NCI-H748 (cell line): ENCODE measurements around the gene MLC1.

ENCODE experiments used
- DNase-seq: peaks from one replicate; lab custom pipeline; 2025; ENCODE audit not compliant: unreplicated experiment; lab: John Stamatoyannopoulos, UW

Gene MLC1

DNA sequence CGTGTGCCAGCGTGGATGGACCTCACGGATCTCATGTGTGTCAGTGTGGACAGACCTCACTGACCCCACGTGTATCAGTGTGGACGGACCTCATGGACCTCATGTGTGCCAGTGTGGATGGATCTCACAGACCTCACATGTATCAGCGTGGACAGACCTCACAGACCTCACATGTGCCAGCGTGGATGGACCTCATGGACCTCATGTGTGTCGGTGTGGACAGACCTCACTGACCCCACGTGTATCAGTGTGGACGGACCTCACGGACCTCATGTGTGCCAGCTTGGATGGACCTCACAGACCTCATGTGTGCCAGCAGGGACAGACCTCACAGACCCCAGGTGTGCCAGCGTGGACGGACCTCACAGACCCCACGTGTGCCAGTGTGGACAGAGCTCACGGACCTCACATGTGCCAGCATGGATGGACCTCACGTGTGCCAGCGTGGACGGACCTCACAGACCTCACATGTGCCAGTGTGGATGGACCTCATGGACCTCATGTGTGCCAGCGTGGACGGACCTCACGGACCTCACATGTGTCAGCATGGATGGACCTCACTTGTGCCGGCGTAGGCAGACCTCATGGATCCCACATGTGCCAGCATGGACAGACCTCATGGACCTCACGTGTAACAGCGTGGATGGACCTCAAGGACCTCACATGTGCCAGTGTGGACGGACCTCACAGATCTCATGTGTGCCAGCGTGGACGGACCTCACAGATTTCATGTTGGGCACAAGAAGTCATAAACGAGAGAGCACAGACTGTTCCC is 45.4 kb downstream of the MLC1 start:
- no peak for DNase-seq

DNA sequence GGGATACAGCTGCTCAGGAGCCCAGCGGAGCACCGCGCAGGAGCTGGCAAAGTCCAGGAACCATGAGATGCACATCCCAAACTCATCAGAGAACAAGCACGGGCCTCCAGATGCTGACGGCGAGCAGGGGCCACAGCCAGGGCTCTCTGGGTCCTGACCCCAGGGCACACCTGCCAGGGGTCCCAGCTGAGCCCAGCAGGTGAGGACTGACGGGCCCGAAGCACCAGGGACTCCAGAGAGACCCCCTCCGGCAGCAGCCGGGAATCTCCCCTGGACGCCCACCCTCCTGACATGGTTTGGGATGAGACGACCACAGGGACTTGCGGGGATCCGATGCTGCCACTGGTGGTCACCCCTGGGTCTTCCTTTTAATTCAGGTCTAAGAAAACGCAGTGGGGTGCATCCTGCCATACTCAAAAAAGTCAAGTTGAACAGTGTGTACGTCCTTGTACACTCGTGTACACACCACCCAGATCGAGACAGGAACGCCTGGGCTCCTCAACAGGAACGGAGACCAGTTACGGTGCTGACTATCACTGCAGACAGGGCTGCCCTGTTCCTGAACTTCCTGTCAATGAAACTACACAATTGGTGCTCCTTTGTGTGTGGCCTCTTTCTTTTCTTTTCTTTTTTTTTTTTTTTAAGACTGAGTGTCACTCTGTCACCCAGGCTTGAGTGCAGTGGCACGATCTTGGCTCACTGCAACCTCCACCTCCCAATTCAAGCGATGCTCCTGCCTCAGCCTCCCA is 49.1 kb downstream of the MLC1 start:
- DNase-seq = no peak

DNA sequence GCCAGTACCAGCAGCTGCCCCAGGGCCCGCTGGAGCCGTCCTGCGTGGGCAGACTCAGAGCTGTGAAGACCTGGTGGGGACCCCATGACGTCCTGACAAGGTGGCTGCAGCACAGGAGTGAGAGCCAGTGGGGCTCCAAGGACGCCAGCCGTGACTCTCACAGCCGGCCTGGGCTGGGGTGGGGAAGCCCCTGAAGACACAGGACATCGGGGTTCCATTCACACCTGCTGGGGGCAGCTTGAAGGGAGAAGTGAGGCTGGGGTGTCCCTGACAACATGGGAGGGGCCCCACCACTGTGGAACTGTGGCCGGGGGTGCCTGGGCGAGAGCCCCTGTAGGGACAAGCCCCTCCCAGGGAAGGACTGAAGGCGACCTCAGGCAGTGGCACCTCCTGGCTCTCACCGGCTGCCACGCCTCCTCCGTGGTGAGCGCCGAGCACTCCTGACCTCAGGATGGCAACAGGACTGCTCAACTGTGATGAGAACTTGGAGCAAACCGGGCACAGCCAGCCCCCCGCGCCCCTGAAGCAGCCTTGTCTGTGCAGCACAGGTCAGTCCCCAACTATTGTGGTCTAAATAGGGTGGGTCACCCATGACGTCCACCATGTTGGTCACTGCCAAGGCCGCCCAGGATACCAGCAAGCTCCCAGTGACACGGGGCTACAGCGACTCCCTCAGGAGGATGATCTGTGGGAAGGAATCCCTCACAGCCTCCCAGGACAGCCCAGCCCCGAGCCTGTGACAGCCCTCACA is 49.9 kb downstream of the MLC1 start:
- no peak for DNase-seq

DNA sequence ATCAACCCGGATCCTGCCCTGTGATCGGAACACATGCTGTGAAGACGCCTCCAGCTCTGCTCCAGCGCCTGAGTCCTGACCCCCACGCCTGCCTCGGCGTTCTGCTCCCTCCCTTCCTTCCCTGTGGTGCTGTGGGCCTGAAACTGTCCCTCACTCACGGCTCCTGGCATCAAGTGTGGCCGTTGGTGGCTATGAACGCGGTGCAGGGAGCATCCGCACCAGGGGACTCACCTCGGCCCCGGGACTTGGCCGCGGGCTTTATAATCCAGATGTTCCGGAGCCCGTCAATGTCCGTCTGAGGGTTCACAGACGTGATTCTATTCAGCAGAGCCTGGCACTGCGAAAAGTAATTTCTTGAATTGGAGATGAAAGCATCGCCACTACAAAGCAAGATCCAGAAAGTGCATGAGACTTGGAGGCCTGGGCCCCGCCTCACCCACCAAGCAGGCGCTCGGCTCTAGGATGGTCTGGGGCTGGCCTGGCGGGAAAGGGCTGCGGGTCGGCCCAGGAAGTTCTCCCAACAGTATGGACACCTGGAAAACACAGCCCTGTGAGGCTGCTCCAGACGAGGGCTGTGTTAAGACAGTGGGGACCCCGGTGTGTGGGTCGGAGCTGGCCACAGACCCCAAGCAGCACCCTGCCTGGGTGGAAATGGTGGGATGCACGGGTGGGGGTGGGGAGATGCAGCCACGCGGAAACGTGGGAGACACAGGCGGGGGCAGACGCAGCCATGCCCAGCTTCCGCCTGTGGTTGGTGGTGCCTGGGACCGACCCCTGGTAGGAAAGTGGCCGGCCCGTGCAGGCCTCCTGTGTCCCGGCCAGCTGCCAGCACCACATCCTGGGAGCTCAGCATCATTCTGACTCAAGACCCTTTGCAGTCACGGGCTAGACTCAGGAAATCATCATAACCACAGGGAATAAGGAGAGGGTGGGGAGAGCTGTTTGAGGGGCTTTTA is 50.8 kb downstream of the MLC1 start:
- DNase-seq = no peak

DNA sequence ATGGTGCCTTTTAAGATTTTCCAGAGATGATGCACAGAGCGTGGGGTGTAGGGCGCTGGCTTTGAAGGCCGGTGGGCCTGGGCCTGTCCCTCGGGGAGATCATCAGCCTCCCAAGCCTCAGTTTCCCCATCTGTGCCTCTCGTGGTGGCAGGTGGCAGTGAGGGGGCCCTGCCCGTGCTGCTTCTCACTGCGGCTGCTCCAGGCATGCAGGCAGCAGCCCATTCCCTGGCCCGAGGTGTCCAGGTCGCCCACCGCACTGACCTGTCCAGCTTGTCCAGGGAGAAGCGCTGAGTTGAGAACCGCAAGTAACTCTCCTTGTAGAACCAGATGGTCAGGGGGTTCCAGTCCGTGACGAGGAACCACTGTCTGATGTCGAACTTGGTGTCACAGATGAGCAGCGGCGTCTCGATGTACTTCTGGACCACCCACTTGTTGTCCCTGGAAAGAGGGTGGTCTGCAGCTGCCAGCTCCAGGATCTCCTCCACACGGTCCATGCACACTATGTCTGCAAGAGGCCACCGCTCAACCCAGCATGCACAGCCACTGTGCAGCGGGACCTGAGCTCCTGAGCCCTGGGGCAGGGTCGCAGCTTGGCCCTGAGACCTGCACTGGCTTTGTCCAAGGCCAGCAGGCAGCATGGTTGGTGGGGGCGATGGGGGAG is 52.2 kb downstream of the MLC1 start:
- DNase-seq = no peak

DNA sequence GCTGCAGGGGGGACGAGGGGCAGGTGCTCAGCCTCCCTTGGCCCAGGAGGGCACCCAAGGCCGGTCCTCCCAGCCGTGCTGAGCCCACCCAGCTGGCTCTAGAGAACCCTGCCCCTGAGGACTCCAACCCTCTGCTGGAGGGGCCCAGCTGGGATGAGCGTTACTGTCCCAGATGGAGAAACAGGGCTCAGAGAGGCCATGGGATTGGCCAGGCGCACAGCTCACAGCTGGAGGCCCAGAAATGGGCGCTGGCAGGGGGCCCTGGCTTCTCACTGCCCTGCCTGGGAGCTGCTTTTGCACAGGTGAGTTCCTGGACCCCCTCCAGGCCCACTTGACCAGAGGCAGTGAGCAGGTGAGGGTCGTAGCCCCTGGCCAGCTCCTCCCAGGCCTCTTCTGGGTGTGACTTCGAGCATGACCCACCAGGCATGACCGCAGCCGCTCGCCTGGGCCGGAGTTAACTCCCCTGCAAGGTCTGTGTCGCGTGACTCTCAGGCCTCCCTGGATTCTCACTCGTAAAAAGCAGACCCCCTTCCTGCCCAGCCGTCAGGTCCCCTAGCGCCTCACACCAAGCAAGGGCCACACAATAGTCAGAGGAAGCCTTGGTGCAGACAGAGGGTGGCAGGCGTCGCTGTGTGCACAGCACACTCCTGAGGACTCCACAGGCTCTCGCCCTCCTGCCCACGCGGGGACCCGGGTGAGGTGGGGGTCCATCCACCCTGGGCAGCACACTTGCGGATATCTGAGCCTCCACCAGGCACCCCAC is 52.9 kb downstream of the MLC1 start:
- DNase-seq = no peak

DNA sequence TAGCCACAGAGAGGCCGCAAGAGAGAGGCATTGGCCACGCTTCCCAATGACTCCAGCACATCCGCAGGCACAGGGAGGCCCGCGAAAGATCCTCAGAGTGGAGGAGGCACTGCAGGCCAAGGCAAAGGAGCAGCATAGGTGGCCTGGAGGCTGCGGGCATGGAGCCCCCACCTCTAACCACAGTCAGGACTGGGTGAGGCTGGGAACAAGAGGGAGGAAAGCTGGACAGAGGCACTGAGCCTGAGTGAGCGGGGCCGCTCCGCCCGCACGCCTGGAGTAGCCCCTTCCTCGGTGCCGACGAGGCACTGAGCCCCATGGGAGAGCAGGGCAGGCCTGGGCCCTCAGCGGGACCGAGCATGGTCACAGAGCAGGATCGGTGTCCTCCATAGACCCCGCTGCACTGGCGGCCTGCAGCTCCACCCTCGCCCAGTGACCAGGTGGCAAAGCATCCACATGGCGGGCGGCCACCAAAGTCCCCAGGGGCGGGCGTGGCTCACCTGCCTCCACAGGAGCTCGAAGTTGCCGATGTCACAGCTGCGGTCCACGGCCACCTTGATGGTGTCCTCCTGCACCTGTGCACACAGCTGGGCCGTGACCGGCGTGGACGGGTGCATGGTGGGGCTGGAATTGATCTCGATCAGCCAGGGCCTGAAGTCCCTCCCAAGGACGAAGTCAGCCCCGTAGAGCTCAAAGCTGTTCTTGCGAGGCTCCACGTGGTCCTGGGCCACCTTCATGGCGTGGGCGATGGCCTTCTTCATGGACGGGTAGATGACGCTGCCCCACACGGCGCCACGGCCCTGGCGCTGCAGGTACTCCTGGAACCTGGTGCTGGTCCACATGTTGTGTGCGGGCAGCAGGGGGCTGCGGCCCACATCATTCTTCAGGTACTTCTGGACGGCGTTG is 53.8 kb downstream of the MLC1 start:
- DNase-seq = no peak

DNA sequence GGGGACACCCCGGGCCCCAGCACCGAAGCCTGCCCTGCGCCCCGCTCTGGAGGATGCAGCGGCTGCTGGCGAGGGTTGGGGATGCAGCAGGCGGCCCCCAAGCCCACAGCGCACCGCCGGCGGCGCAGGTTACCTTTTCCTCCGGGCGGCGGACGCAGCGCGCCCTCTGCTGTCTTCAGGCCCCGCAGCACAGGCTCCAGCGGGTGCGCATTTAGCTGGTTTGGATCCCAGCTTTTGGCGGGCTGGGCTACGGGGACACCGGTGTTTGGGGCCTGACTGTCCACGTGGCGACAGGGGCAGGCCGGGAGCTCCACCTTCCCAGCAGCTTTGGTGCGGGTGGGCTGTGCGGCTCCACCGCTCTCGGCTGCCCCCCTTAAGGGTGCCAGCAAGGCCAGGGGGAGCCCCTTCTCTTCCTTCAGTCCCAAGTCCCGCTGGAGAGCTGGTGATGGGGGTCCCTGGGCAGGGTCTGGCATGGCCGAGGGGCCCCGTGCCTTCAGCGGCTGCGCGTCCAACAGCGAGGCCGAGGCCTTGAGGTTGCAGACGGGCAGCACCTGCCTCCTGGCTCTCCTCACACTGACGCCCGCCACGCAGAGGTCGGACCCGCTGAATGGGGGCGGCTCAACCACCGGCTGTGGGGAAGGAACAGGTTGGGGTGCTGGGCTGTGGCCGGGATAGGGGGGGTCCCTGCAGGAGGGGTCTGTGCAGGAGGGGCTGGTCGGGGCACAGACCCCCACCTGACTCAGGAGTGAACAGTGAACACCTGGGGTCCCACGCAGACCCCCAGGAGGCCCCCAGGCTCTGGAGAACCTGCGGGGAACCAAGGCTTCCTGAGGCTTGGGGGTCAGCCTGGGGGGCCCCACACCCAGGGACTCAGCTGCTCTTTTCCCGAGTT is 54.7 kb downstream of the MLC1 start:
- DNase-seq = peak; percentile 93

DNA sequence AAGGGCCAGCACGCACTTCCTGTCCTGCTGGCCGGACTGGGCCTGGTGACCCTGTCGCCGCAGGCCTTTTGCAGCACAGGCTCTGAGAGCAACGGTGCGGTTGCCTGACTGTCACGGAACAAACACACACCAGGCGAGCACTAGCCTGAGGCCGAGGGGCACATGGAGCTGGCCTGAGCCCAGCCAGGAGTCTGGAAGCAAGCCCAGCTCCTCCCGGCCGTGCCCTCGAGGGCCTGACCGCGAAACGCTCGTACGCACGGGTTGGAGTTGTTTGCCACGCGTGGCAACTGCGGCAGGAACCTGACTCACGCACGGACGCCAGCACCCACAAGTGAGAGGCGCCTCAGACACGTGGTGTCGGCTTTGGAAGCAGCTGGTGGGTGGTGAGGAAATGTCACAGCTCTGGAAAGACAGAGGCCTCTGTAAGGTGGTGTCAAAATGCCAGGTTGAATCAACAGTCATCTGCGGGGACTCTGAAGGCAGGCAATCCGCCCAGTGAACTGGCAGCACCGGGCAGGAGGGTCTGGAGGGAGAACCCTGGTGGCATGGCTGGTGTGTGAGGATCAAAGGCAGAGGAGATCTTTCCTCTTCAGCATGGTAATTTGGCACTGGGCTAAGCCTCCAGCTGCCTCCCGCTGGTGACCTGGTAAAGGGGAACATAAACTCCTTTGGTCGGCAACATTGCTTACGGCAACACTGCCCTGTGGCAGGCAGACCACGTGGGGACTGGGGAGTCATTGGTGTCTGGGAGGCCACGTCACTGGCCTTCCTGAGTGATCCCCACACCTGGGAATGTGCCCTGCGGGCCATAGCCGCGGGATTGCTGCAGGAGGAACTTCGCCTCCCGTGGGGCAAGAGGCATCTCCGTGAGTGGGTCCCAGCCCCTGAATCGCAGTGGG is 57.3 kb downstream of the MLC1 start:
- DNase-seq = no peak

DNA sequence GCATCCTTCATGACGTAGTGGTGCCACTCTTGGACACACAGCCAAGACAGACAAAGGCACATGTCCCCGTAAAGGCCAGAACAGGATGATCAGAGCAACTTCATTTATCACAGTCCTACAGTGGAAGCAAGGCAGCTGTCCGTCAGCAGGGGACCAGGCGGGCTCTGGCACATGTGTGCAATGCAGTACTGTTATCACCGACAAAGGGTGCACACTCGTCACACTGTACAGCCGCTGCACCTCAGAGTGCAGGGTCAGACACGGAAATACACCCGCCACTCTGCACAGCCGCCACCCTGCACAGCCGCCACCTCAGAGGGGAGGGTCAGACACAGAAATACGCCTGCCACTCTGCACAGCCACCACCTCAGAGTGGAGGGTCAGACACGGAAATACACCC is 59.2 kb downstream of the MLC1 start:
- no peak for DNase-seq

DNA sequence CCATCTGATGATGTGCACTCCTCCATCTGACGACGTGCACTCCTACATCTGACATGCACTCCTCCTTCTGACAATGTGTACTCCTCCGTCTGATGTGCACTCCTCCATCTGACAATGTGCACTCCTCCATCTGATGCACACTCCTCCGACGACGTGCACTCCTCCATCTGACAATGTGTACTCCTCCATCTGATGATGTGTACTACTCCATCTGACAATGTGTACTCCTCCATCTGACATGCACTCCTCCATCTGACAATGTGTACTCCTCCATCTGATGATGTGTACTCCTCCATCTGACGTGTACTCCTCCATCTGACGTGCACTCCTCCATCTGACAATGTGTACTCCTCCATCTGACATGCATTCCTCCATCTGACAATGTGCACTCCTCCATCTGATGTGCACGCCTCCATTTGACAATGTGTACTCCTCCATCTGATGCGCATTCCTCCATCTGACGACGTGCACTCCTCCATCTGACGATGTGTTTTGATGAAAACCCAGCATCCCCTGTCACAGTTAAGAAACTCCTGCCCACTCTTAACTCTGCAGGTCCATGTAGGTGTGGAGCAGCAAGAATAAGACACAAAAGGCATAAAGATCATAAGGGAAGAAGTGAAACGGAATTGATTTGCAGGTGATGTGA is 62.9 kb downstream of the MLC1 start:
- no peak for DNase-seq

DNA sequence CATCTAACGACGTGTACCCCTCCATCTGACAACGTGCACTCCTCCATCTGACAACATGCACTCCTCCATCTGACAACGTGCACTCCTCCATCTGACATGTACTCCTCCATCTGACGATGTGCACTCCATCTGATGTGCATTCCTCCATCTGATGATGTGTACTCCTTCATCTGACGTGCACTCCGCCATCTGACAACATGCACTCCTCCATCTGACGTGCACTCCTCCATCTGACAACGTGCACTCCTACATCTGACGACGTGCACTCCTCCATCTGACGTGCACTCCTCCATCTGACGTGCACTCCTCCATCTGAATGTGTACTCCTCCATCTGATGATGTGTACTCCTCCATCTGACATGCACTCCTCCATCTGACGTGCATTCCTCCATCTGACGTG is 64.6 kb downstream of the MLC1 start:
- no peak for DNase-seq

DNA sequence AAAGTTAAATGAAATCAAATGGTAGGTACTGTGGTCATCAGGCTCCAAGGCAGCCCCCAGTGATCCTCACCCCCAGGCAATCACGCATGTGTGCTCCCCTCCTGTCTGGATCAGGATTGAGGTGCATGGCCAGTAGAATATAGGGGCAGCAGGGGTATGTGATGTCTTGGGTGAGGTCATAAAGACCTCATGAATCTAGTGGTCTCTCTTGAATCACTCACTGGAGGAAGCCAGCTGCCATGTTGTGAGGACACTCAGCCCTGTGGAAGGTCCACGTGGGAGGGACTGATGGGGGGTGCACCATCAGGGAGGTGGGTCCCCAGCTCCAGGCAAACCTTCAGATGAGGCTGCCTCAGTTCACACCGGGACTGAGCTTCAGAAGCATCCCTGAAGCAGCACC is 65.9 kb downstream of the MLC1 start:
- no peak for DNase-seq

DNA sequence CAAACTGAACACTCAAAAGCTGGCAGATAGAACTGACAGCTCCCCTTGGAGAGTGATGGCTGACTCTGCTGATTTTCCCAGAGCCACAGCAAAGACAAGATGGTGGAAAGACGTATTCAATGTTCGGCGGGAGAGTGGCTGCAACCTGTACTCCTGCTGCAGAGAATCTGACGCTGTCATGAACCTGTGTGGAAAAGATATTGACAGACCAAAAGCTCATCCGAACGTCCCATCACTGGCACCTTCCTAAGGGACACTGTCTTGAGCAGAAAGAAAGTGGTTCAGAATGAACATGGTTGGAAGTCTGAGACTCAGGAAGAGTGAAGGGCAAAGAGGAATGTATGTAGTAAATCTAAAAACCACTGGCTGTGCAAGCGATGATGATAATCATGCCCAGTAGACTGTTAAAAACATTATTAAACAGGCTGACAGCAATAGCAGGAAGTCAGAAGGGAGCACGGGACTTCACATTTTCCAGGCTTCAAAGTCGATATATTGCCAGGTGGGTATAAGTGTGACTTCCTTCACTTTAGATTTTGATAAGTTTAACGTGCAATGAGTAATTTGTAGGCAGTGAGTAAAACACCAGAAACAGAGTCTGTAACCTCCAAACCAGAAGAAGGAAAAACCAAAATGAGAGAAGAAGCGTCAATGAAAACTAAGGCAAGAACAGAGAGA is 66.5 kb downstream of the MLC1 start:
- no peak for DNase-seq

DNA sequence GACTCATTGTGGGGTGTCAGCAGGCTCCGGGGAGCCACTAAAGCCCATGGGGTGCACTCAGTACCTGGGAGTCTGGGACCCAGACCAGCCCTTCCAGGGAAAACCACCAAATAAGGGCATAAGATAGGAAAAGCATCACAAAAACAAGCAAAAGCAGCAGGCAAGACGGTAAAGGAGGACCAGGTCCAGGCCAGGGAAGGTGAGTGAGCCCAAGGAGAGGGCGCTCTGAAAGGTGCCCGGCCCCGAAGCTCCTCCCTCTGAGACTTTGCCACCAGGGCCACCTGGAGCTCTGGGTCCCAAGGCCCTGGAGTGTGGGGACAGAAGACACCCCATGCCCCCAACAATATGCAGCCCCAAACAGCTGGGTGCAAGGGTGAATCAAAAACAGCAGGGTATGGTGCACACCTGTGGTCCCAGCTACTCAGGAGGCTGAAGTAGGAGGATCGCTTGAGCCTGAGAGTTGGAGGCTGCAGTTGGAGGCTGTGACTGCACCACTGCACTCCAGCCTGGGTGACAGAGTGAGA is 67.5 kb downstream of the MLC1 start:
- no peak for DNase-seq
